Spleen (tissue), 11 donors: Measurements from ENCODE around the gene SDR9C7. TPM values are rescaled to one million over a fixed set of nuclear protein-coding genes. Genes with fewer than 3 reads are reported as not detected.
"Not testable (repeated sequence)": the region's sequence is repeated elsewhere in the genome, so short reads cannot be mapped to it uniquely, and the experiment has no call there.

Experiments used
- DNase-seq: peaks from one replicate; pipeline ENCODE4 v3.0.0-alpha.2; 2020
- H3K27ac ChIP-seq, 8 donors: fragments of 200-600 bp; sonication (generic) in 7 of 8; 1 replicate in 4 of 8; 2 replicates in 4 of 8; pipeline versions ENCODE4 v1.5.0 to v1.8.0; 2016 to 2021; ENCODE audit warnings: inconsistent platforms in 4 of 8, mild to moderate bottlenecking in 4 of 8, moderate library complexity in 1 of 8
- H3K27me3 ChIP-seq, 7 donors: fragments of 200-600 bp; sonication (generic) in 6 of 7; replicated peaks in 1 of 7; 1 replicate in 4 of 7; 2 replicates in 3 of 7; pipeline versions ENCODE4 v1.5.0 to v1.8.0; 2016 to 2021; ENCODE audit warnings: inconsistent platforms in 3 of 7, mild to moderate bottlenecking in 1 of 7
- H3K36me3 ChIP-seq, 6 donors: fragments of 200-600 bp; sonication (generic) in 5 of 6; 1 replicate in 4 of 6; 2 replicates in 2 of 6; pipeline versions ENCODE4 v1.5.0 to v1.8.0; 2016 to 2021; ENCODE audit warnings: inconsistent platforms in 2 of 6
- H3K4me1 ChIP-seq, 6 donors: fragments of 200-600 bp; sonication (generic) in 5 of 6; 1 replicate in 3 of 6; 2 replicates in 3 of 6; pipeline versions ENCODE4 v1.5.0 to v1.8.0; 2016 to 2021; ENCODE audit warnings: inconsistent platforms in 3 of 6
- H3K4me3 ChIP-seq, 8 donors: fragments of 200-600 bp; sonication (generic) in 7 of 8; 1 replicate in 4 of 8; 2 replicates in 4 of 8; pipeline versions ENCODE4 v1.5.0 to v1.8.0; 2016 to 2021; ENCODE audit warnings: inconsistent platforms in 4 of 8, mild to moderate bottlenecking in 4 of 8, moderate library complexity in 2 of 8
- H3K9me3 ChIP-seq, 8 donors: fragments of 200-600 bp; sonication (generic) in 7 of 8; 1 replicate in 4 of 8; 2 replicates in 4 of 8; pipeline versions ENCODE4 v1.5.0 to v1.8.0; 2016 to 2021; ENCODE audit warnings: inconsistent platforms in 4 of 8
- CTCF ChIP-seq, 11 experiments: fragments of 200-600 bp in 7 of 11; fragments of 450-650 bp in 4 of 11; sonication (generic) in 4 of 11; IDR thresholded peaks in 8 of 11; conservative IDR thresholded peaks in 3 of 11; 1 replicate in 7 of 11; 2 replicates in 4 of 11; pipeline versions ENCODE4 v1.4.0 to v1.8.0; 2016 to 2021; ENCODE audit warnings: antibody characterized with exemption in 11 of 11, inconsistent platforms in 4 of 11, mild to moderate bottlenecking in 1 of 11
- POLR2A ChIP-seq, 3 donors: fragments of 450-650 bp; IDR thresholded peaks; one replicate each; pipeline ENCODE4 v1.5.1; 2017; ENCODE audit warnings: antibody characterized with exemption in 3 of 3, mild to moderate bottlenecking in 1 of 3
- POLR2AphosphoS5 ChIP-seq, 3 donors: sonication (generic); formaldehyde crosslinking; IDR thresholded peaks; one replicate each; pipeline ENCODE4 v1.5.1; 2017; ENCODE audit warnings: antibody characterized with exemption in 3 of 3
- WGBS, 5 donors: extraction: QIAGEN DNeasy Blood & Tissue Kit in 3 of 5; methylation state at CpG; one replicate each; pipeline versions ENCODE4 v1.1.5 to v1.1.7; 2013 to 2018; 5-methylcytosine and 5-hydroxymethylcytosine counted together
- intact Hi-C: fragments of 100-400 bp; cut with DNase I; formaldehyde crosslinking; loops from one replicate; pipeline ENCODE4 v1.15.0; 2023; ENCODE audit warnings: low total_unique reads
- polyA plus RNA-seq, 3 donors: library from polyadenylated mRNA; stranded (reverse); fragments of 200-250 nt; gene quantifications; one replicate each; pipeline ENCODE4 v1.2.1, GENCODE V29; 2013
- total RNA-seq, 7 donors: library from RNA; depleted of rRNA in 3 of 7; stranded (reverse); fragments of >200 nt in 3 of 7; fragmentation: NEBNext Ultra II Directional in 4 of 7; extraction: Animal tissue kit (Norgen Biotek cat#: 25700) in 4 of 7; gene quantifications; one replicate each; pipeline versions ENCODE4 v1.1.0 to v1.2.1, GENCODE V29; 2016 to 2021
- donor health status: healthy with polysubstance abuse.
- donor health status: DM: no; HTN: no; CAD: no; lungs with moderate emphysema.
- donor health status: DM: no; HTN: no; CAD: no.
- donor health status: Bipolar disorder and iron deficiency.
- donor health status: healthy.
- donor health status: DM: no; HTN: no; CAD: no.
- donor health status: DM: yes; HTN: yes; CAD: no.

SDR9C7 gene
- total and polyA plus RNA-seq, 10 donors = 0.03 to 0.51 (median 0.04) TPM; not detected in 7

- H3K9me3 ChIP-seq = peaks cover 0 to 8% (median 2%) of the 10 kb centered on the region in 8 donors
- no peak for DNase-seq
- no peak overlapping the region for H3K27ac ChIP-seq
- no peaks in the 10 kb centered on the region for H3K27me3 ChIP-seq
- intact Hi-C loops = no loop called here
- H3K4me1 ChIP-seq = peaks cover 0 to 6% (median 0%) of the 10 kb centered on the region in 6 donors
- no peak for TF ChIP-seq POLR2AphosphoS5 (IDR thresholded peaks at IDR 0.05)
- TF ChIP-seq POLR2A (IDR thresholded peaks at IDR 0.05) = no peak
- TF ChIP-seq CTCF (IDR thresholded peaks at IDR 0.05 in 8 of 11, conservative IDR thresholded peaks at IDR 0.05 in 3 of 11) = no peak
- H3K4me3 ChIP-seq = no peak overlapping the region
- WGBS, 5 donors = 95 to 98% (median 96%) methylated on average over 4 of the region's 4 CpGs
- no peaks in the 10 kb centered on the region for H3K36me3 ChIP-seq
Observed at GRCh38 chr12:56943878-56944277, 9.7 kb upstream of the SDR9C7 start.

GRCh38 chr12:56943374-56943773, 9.2 kb upstream of the SDR9C7 start:
- 84 to 95% (median 91%) methylated on average over 1 of the region's 1 CpG for WGBS, 5 donors
- intact Hi-C loops, H3K27ac ChIP-seq, H3K36me3 ChIP-seq, H3K4me1 ChIP-seq, H3K4me3 ChIP-seq, H3K27me3 ChIP-seq, H3K9me3 ChIP-seq, DNase-seq: not testable (repeated sequence)

- Histone ChIP-seq H3K27me3 (no peaks in the 10 kb centered on the region), H3K4me3 (no peak overlapping the region), H3K9me3 (peaks cover 0 to 8% (median 2%) of the 10 kb centered on the region in 8 donors), H3K4me1 (peaks cover 0 to 6% (median 0%) of the 10 kb centered on the region in 6 donors), H3K27ac (no peak overlapping the region), H3K36me3 (no peaks in the 10 kb centered on the region)
- no peak for DNase-seq
- WGBS, 5 donors = 0 to 48% (median 32%) methylated on average over 1 to 3 of the region's 3 CpGs
- intact Hi-C loops = no loop called here
- no peak for TF ChIP-seq POLR2AphosphoS5 (IDR thresholded peaks at IDR 0.05)
- TF ChIP-seq POLR2A (IDR thresholded peaks at IDR 0.05) = no peak
- TF ChIP-seq CTCF (IDR thresholded peaks at IDR 0.05 in 8 of 11, conservative IDR thresholded peaks at IDR 0.05 in 3 of 11) = no peak
Observed at GRCh38 chr12:56941299-56942017, 7.2 kb upstream of the SDR9C7 start.

GRCh38 chr12:56940942-56941298, 6.7 kb upstream of the SDR9C7 start:
- H3K9me3 ChIP-seq, H3K36me3 ChIP-seq, intact Hi-C loops, H3K4me1 ChIP-seq, DNase-seq, H3K4me3 ChIP-seq, H3K27ac ChIP-seq, H3K27me3 ChIP-seq: not testable (repeated sequence)
- WGBS, 5 donors = 17 to 20% methylated on average over 1 of the region's 4 CpGs; no CpG with 5 or more reads in 3 of the 5 donors

- H3K9me3 ChIP-seq = no peaks in the 10 kb centered on the region
- 88 to 98% (median 93%) methylated on average over 2 of the region's 2 CpGs for WGBS, 5 donors
- no peak for TF ChIP-seq POLR2A (IDR thresholded peaks at IDR 0.05)
- no peak for TF ChIP-seq CTCF (IDR thresholded peaks at IDR 0.05 in 8 of 11, conservative IDR thresholded peaks at IDR 0.05 in 3 of 11)
- TF ChIP-seq POLR2AphosphoS5 (IDR thresholded peaks at IDR 0.05) = no peak
- DNase-seq = no peak
- no peak overlapping the region for H3K27ac ChIP-seq
- peaks cover 0 to 28% (median 17%) of the 10 kb centered on the region in 6 donors for H3K4me1 ChIP-seq
- H3K27me3 ChIP-seq = no peaks in the 10 kb centered on the region
- H3K4me3 ChIP-seq = no peak overlapping the region
- intact Hi-C loops = no loop called here
- H3K36me3 ChIP-seq = no peaks in the 10 kb centered on the region
Observed at GRCh38 chr12:56935752-56936151, 1.5 kb upstream of the SDR9C7 start.
